Transverse colon (tissue), 4 donors: ENCODE results near the gene TPRA1. TPM values are rescaled to one million over a fixed set of nuclear protein-coding genes. Genes with fewer than 3 reads are reported as not detected.

ENCODE experiments used
- DNase-seq: peaks from one replicate; pipeline ENCODE4 v3.0.0-alpha.2; 2019
- H3K27ac ChIP-seq, 4 donors: fragments of 200-600 bp; sonication (generic); 2 replicates each; pipeline ENCODE4 v1.5.1; 2016 to 2018; ENCODE audit warnings: inconsistent platforms in 4 of 4
- H3K27me3 ChIP-seq: fragments of 200-600 bp; sonication (generic); 2 replicates; pipeline ENCODE4 v1.5.1; 2017; ENCODE audit warnings: inconsistent platforms
- H3K36me3 ChIP-seq, 4 donors: fragments of 200-600 bp; sonication (generic); 2 replicates each; pipeline ENCODE4 v1.5.1; 2017 to 2019; ENCODE audit warnings: inconsistent platforms in 4 of 4
- H3K4me1 ChIP-seq, 4 donors: fragments of 200-600 bp; sonication (generic); 2 replicates each; pipeline ENCODE4 v1.5.1; 2017 to 2020; ENCODE audit warnings: inconsistent platforms in 4 of 4
- H3K4me3 ChIP-seq, 4 donors: fragments of 200-600 bp; sonication (generic); 1 replicate in 1 of 4; 2 replicates in 3 of 4; pipeline versions ENCODE4 v1.5.1 to v1.6.1; 2017 to 2019; ENCODE audit warnings: inconsistent platforms in 4 of 4
- H3K9me3 ChIP-seq, 2 donors: fragments of 200-600 bp; sonication (generic); 2 replicates each; pipeline ENCODE4 v1.5.1; 2017 to 2019; ENCODE audit warnings: inconsistent platforms in 2 of 2
- CTCF ChIP-seq, 5 experiments: fragments of 200-600 bp in 3 of 5; fragments of 450-650 bp in 2 of 5; sonication (generic) in 3 of 5; IDR thresholded peaks; 1 replicate in 2 of 5; 2 replicates in 3 of 5; pipeline ENCODE4 v1.5.1; 2016 to 2017; ENCODE audit warnings: antibody characterized with exemption in 5 of 5, inconsistent platforms in 3 of 5, mild to moderate bottlenecking in 2 of 5, moderate library complexity in 1 of 5
- EP300 ChIP-seq: sonication (generic); formaldehyde crosslinking; IDR thresholded peaks from one replicate; pipeline ENCODE4 v1.6.1; 2017; ENCODE audit warnings: antibody characterized with exemption, low read depth
- POLR2A ChIP-seq: fragments of 450-650 bp; IDR thresholded peaks from one replicate; pipeline ENCODE4 v1.6.1; 2016; ENCODE audit warnings: antibody characterized with exemption, mild to moderate bottlenecking, moderate library complexity
- POLR2AphosphoS5 ChIP-seq, 3 donors: sonication (generic); formaldehyde crosslinking; IDR thresholded peaks; one replicate each; pipeline ENCODE4 v1.6.1; 2016; ENCODE audit warnings: antibody characterized with exemption in 3 of 3
- WGBS, 2 donors: methylation state at CpG; one replicate each; pipeline ENCODE4 v1.1.5; 2018; ENCODE audit warnings: low coverage in 1 of 2; 5-methylcytosine and 5-hydroxymethylcytosine counted together
- in situ Hi-C, 4 donors: fragments of 200-750 bp; cut with MboI; loops; one replicate each; pipeline versions ENCODE4 v1.15.0 to v1.15.1; 2017; ENCODE audit warnings: low sequenced_read_pairs in 3 of 4, low pct_ligation_motif_present in 1 of 4, low pct_unique_long_range_greater_than_20kb in 1 of 4
- intact Hi-C: fragments of 100-400 bp; cut with DNase I; formaldehyde crosslinking; loops from one replicate; pipeline ENCODE4 v1.15.1; 2023; ENCODE audit warnings: low total_unique reads
- total RNA-seq, 4 donors: library from RNA; depleted of rRNA; stranded (reverse); fragments of >200 nt; gene quantifications; one replicate each; pipeline ENCODE4 v1.1.0, GENCODE V29; 2016

TPRA1 gene
- total RNA-seq, 4 donors from 2014 or later: 16.1 to 29.8 (median 21.1) TPM

- TF ChIP-seq CTCF (IDR thresholded peaks at IDR 0.05) (no peak), POLR2AphosphoS5 (IDR thresholded peaks at IDR 0.05) (no peak), EP300 (no peak), POLR2A (no peak)
- 72 to 89% methylated on average over 3 to 4 of the region's 4 CpGs for WGBS, 2 donors
- Histone ChIP-seq H3K27me3 (no peaks in the 10 kb centered on the region), H3K9me3 (no peaks in the 10 kb centered on the region), H3K4me1 (peaks cover 10 to 31% (median 22%) of the 10 kb centered on the region in 4 donors), H3K4me3 (no peak overlapping the region), H3K36me3 (no peaks in the 10 kb centered on the region), H3K27ac (no peak overlapping the region)
- DNase-seq: no peak
- intact Hi-C loops (no loop called here), in situ Hi-C loops (no loop called here)
Measured at GRCh38 chr3:127585163-127585812, 5.2 kb downstream of the TPRA1 start.

GRCh38 chr3:127584734-127585133 lies 5.8 kb downstream of the TPRA1 start:
- Histone ChIP-seq H3K36me3 (no peaks in the 10 kb centered on the region), H3K27ac (no peak overlapping the region), H3K27me3 (no peaks in the 10 kb centered on the region), H3K4me3 (no peak overlapping the region), H3K4me1 (peaks cover 10 to 31% (median 22%) of the 10 kb centered on the region in 4 donors), H3K9me3 (no peaks in the 10 kb centered on the region)
- TF ChIP-seq POLR2AphosphoS5 (IDR thresholded peaks at IDR 0.05) (no peak), EP300 (no peak), CTCF (IDR thresholded peaks at IDR 0.05) (no peak), POLR2A (no peak)
- intact Hi-C loops: no loop called here
- in situ Hi-C loops: no loop called here
- 92% methylated on average over 6 of the region's 6 CpGs; no CpG with 5 or more reads in 1 of the 2 donors for WGBS, 2 donors
- no peak for DNase-seq

- Histone ChIP-seq H3K4me1 (peaks cover 0 to 3% (median under 1%) of the 10 kb centered on the region in 4 donors), H3K4me3 (no peak overlapping the region), H3K27ac (no peak overlapping the region), H3K27me3 (no peaks in the 10 kb centered on the region), H3K36me3 (no peaks in the 10 kb centered on the region), H3K9me3 (no peaks in the 10 kb centered on the region)
- TF ChIP-seq CTCF (IDR thresholded peaks at IDR 0.05): no peak
- no peak for TF ChIP-seq POLR2A
- TF ChIP-seq POLR2AphosphoS5 (IDR thresholded peaks at IDR 0.05): no peak
- TF ChIP-seq EP300: no peak
- in situ Hi-C loops: no loop called here
- intact Hi-C loops: no loop called here
- DNase-seq: no peak
- 84 to 91% methylated on average over 4 to 11 of the region's 11 CpGs for WGBS, 2 donors
Measured at GRCh38 chr3:127580327-127581060, 10.0 kb downstream of the TPRA1 start.

GRCh38 chr3:127578802-127579201 lies 11.7 kb downstream of the TPRA1 start:
- Histone ChIP-seq H3K36me3 (peaks cover 0 to under 1% (median 0%) of the 10 kb centered on the region in 4 donors), H3K27me3 (no peaks in the 10 kb centered on the region), H3K27ac (no peak overlapping the region), H3K9me3 (no peaks in the 10 kb centered on the region), H3K4me3 (no peak overlapping the region), H3K4me1 (peaks cover 4 to 7% (median 6%) of the 10 kb centered on the region in 4 donors)
- TF ChIP-seq POLR2A (no peak), EP300 (no peak), POLR2AphosphoS5 (IDR thresholded peaks at IDR 0.05) (no peak), CTCF (IDR thresholded peaks at IDR 0.05) (no peak)
- no peak for DNase-seq
- 88% methylated on average over 6 of the region's 6 CpGs; no CpG with 5 or more reads in 1 of the 2 donors for WGBS, 2 donors
- intact Hi-C loops: no loop called here
- in situ Hi-C loops: no loop called here
